NCI-H2196 treated with DMSO at 0.1 percent for 48 hours (cell line): Measurements from ENCODE around the gene HPS1.

Source experiments
- DNase-seq: peaks from one replicate; lab custom pipeline; 2025; ENCODE audit not compliant: unreplicated experiment; lab: John Stamatoyannopoulos, UW

The HPS1 gene

DNA sequence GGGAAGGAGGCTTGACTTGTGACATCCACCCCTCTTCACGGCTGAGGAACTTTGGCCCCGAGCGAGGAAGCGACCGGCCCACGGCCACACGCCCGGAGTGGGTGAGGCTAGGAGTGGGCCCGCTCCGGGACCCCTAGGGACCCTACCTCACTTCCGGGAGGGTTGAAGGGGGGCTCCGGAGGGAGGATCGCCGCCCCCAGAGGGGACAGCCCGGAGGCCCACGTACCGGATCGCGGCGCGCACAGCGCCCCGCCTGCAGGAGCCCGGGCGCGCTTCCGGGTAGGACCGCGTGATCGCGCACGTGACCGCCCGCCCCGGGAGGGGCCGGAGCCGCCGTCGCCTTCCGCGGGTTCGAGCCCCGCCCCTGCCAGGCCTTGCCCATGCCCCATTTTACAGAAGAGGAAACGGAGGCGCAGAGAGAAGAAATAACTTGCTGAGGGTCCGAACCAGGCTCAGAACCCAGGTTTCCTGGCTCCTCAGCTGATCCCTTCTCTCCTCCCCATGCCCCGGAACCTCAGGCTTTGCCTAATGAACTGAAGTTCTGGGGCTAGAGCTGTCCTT is at the start of gene HPS1:
HPS1 (minus strand) TSS at position 275 of the 561 bp plus-strand sequence. CDS start 3,695 bp downstream, outside the sequence.
- DNase-seq, result peak; percentile 6

DNA sequence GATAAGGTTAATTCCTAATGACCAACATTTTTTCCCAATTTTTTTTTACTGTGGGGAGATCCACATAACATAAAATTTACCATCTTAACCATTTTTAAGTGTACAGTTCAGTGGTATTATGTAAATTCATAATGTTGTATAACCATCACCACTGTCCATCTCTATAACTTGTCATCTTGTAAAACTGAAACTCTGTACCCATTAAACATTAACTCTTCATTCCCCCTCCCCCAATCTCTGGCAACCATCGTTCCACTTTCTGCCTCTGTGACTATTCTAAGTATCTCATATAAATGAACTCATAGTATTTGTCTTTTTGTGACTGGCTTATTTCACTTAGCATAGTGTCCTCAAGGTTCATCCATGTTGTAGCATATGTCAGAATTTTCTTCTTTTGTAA is 46.0 kb upstream of the HPS1 start:
- no peak for DNase-seq

DNA sequence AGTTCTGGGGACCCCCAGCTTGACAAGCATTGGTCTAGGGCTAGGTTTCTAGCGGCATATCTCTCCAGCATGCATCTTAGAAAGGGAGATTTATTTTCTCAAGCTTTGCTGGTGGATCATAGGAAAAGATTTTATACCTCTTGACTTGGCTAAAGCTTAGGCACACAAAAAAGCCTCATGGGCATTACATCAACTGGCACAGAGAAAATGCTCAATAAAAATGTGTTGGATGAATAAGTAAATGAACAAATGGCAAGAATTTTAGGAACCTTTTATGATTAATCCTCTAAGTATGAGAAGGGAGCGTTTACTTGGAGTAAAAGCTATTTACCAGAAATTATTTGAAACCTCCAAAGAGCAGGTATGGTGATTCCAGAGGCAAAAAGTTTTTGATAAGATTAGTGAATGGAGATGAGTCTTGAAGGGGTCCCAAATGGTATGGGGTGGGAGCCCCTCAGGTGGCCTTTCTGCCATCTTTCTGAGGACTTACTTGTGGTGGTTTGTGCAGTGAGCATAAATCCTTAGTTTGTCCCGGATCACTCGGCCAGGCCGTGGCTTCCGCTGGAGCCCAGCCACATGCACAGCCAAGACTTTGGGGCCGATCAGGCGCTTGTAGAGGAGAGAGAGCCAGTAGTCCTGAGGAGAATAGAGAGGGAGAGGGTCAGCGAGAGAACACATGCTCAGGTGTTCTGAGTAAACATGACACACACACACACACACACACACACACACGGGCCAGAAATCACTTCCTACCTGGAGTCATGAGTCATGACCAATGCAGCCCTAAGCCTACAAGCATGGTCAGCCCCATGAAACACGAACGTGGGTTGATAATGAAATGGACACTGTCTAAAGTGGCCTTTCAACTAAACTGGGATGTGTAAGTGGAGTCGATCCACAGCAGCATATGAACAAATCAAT is 43.1 kb upstream of the HPS1 start:
- no peak for DNase-seq

DNA sequence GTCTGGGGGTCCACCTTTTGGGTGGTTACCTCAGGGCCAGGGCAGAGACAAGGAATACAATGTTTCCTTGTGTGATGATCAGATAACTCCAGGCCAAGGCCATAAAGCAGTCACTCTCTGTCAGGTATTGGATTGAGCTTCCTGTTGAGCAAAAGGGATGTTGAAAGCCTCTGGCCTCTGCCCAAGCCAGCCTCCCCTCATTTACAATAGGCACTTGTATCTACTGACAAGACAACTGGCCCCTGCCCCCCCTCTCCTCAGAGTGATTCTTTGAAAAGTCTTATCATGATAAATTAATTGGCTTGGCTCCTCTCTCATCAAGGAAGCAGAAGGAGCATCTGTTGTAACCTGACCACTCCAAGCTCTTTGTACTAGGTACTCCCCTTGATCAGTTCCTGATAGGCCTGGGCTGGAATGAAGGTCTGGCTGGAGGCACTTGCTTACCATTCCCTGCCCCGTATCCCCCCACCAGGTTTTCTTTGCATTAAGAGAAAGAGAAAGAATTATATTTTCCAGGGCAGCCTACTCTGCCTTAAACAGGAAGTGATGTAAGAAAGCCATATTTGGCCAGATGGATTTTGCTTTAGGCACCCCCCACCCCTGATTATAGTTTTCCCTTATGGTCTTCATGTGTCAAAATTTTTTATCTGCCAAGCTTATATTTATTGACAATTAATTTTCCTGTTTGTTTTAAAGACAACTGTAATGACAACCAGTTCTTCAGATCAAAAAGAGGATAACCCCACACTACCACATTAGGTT is 42.1 kb upstream of the HPS1 start:
- DNase-seq, result peak; percentile 14

DNA sequence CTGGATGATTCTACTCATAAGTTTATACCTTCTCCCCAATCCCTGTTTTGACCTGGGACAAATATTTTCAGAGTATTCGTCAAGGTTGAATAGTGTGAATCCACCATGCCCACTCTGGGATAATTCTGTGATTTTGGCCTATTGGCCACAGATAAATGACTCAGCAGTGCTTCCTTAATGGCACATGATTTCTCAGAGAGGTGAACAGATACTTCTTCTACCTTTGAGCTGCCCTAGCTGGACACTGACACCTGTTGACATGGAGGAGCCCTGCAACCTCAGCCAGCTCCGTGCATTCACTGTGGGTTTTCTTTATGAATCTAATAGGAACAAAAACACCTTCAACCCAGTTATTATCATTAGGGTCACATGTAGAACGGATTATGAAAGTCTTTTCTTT is 40.9 kb upstream of the HPS1 start:
- no peak for DNase-seq

DNA sequence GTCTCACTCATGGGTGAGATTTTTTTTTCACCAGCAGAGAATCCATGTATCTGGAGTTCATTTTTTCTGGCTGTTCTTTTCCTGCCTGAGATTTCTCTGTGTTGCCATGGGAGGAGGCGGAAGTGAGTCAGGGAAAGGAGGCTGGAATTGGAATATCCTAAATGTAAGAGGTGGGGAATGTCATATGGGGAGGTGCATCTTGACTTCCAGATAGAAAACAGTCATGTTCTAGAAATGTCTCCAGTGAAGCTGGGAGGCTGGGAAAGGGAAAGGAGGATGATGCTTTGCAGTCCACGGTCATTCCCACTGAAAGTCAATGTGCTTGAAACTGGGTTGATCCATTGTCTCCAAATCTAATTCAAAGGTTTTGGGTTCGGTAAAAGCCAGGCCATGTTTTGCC is 39.7 kb upstream of the HPS1 start:
- DNase-seq, result no peak

DNA sequence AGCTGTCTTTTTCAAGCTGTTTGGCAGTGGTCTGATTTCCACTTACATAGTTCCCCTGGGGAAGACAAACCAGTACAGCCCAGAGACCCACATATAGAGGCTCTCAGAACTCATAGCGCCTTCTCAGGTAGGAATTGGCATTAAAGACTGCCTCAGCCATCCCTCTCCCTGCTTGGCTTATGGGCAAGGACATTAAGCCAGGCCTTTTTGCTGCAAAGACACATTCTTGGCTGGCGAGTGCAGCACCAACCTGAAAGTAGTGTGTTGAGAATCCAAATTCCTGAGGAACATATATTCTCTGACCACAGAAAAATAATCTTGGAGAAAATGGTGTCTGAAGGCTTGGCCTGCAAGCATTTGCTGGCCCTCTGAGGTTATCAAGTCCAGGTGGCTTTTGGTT is 39.2 kb upstream of the HPS1 start:
- no peak for DNase-seq

DNA sequence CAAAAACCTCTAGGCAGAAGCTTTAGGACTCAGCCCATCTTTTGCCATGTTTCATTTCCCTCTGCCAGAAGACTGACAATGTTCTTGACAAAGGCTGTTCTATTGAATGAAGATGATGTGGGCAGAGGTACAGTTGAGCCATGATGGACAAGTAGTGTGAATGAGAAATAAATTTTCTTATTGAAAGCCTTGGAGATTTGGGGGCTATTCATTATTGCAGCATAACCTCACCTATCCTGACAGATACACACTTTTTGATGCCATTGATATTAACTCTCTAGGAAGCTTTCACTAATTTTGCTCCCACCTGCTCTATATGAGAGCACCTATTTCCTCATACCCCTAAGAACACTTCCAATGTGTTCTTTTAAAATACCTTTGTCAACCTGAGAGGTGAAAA is 36.9 kb upstream of the HPS1 start:
- DNase-seq, result no peak

DNA sequence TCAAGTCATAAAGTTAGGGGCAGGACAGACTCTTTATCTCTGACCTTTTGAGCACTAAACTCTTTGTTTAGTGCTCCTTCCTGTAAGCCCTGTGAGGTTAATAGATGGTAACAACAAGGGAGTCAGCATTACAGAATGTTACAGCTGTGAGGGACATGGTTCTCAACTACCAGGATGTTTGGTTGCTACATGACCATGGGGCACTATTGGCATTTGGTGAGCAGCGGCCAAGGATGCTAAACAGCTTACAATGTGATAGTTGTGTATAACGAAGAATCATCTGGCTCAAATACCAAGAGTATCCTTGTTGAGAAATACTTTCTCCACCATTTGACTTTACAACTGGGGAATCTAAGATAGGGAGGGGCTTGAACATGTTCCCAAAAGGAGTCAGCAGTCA is 35.4 kb upstream of the HPS1 start:
- no peak for DNase-seq

DNA sequence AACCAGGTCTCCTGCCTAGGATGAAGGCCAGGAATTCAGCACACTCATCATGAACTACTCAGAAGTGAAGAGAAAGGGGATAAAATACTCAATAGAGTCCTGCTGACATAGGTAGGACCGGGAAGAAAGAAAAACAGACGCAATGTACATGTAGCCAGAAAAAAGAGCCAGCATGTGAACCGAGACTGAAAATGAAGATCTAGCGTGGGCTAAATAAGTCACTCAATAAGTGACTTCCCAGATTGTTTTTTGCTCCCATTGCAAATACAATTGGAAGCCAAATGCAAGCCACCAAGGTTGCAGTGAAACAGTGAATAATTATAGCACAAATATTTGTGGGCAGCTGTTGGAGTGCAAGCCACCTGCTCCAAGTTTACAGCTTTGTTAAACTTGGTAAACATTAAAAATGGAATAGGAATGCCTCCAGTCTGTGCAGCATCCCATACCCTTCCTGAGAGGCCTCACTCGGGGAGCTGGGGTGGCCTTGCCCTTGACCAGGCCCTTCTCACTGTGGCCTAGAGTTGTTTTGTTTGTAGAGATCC is 34.7 kb upstream of the HPS1 start:
- DNase-seq, result no peak

DNA sequence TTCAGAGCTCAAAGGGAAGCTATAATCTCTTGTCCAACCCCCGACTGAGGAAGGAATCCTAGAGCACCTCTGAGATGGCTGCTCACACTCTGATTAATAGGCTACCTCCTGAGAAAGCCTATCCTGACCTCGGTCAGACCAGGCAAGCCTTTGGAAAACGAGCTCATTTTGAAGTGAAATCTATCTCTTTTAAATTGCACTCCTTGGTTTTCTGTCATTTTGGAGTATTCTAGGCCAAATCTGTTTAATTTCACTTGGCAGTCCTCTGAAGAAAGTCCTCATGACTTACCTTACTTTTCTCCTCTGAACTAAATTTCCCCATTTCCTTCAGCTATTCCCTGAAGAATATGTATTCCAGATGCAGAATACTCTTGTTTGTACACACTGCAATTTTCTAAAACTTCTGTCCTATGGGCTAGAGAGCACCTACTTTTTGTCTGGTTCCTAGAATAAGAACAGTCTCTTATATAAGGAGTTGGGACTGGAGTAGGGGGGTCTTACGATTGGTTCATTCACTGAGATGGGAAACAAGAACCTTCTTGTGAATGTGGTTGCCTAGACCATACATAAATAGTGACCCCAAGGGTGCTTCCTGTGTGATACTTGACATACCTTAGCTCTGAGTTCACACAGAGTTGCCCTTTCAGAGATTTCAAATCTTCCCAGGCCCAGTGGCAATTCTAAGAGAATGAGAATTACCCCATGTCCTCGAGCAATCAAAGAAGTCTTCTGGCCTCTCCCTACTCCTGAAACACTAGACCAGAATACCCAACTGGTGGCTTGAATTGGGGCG is 31.9 kb upstream of the HPS1 start:
- DNase-seq, result no peak

DNA sequence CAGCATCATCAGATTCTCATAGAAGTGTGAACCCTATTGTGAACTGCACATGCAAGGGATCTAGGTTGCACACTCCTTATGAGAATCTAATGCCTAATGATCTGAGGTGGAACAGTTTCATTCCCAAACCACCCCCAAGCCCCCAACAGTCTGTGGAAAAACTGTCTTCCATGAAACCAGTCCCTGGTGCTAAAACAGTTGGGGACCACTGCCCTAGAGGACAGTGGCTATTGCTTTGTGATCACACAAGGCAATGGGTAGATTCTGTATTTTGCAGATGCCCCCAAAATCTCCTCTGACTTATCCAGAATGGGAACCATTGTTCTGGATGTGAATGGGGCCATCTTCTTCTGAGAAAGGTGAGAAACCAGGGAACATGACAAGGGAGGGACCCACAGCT is 31.1 kb upstream of the HPS1 start:
- DNase-seq, result no peak

DNA sequence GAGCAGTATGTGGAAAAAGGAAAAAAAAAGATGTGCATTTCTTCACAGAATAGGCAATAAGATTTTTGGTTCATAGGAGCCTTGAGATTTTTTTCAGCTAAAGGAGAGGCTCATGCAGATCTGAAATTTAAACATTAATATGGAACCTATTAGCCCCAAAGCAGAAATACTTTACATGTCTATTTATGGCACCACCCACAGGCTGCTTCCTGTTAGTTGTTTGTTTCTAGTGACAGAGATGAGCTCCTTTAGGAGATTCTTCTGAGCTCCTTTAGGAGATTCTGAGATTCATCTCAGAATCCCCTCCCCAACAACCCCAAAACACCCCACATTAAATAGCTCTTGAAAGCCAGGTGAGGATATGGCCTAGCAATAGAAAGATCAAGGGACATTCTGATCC is 27.9 kb upstream of the HPS1 start:
- no peak for DNase-seq

DNA sequence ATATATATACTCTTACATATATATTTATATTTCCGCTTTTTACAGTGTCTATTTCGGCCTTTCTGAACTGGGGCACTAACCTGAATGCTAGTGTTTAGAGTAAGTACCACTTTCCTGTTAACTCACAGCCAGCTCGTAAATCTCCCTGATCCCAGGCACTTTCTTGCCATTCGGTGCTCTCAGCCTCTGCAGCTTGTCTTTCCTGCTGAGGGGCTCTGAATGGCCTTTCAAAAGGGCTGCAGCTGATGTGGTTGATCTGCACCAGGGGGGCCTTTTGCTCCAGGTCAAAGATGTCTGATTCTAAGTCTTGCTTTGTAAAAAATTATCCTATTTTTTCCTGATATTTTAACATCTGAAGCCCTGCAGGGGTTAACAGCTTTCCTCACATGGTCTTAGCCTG is 25.5 kb upstream of the HPS1 start:
- no peak for DNase-seq

DNA sequence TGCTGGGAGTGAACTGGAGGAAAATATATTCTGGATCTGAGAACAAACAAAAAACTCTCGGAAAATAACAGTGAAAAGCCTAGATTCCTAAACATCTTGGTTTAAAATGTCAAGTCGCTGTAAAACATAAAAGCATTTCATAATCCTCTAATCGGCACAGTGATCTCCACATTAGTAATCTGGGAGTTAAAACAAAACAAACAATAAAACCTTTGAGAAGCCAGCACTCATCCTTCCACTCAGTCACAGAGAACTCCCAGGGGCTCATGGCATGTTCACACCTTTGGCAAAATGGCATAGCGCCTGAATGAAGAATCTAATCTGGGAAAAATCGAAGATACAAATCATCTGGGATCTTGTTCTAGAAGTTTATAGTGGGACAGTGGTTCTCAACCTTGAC is 24.1 kb upstream of the HPS1 start:
- DNase-seq, result no peak

DNA sequence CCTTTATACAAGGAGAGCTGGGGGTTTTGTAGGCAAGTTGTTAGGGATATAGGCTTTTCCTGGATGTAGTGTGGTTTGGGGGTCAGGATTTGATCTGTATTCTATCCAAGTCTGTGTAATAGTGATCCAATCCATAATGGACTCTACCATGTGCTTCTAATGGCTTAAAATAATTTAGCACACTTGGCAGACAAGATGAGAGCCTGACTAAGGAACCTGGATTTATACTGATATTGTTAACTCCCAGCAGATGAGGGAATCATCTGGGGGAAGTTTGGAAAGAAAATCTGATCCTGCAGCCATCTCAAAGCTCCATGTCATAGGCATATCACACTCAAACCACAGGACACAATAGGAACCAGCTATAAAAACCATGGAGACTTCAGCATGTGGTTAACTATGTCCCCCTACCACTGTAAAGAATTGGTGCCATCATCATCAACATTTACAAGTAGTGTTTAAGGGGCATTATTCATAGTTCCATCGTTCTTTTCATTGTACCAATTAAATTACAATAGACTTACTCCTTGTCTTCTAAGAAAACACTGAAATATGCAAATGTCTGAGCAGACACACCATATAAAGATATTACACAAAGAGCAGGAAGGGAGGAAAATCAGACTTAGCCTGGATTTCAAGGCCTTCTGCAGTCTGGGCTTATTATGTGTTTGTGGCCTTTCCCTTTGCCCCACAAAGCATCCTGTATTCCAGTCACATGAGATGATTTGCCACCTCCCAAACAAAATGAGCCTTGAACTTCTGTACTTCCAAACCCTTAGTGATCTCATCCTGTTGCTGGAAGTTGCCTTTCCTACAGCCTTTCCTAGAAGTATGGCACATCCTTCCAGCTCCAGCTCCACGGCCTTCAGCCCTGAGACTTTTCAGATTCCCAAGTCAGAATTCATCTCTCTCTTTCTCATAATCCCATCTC is 22.5 kb upstream of the HPS1 start:
- no peak for DNase-seq

DNA sequence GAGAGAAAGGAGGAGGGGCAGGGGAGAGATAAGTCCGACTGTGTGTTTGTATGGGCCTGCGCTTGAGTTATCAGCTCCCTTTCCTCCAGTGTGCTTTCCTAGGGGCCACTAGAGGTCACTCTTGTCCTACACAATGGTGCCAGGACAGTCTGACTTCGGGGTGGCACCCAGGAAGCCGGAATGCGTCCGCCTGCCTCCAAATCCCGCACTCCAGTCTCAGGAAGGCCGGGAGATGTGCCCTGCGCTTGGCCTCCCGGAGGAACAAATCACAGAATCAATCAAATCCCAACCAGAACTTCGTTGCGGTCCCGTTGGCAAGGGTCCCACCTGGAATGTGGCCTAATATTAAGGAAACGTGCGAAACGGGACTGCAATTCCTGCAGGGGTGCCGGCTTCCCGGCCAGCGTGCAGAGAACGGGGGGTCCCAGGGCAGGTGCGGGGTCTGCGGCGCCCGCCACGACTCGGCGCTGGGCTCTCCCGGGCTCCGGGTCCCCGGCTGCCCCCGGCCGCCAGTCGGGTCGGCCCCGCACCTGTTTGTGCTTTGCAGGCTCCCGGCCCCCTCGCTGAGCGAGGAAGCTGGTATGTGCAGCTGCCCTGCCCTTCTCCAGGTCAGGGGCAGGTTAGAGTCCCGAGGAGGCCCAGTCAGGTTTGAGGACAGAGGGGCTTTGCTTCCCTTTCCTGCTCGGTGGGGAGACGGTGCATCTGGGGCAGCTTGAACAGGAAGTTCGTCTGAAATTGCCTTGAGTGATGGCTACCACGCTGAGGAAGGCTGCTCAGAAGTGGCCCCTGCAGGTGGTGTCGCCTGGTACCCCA is 21.0 kb upstream of the HPS1 start:
- DNase-seq, result peak; percentile 48

DNA sequence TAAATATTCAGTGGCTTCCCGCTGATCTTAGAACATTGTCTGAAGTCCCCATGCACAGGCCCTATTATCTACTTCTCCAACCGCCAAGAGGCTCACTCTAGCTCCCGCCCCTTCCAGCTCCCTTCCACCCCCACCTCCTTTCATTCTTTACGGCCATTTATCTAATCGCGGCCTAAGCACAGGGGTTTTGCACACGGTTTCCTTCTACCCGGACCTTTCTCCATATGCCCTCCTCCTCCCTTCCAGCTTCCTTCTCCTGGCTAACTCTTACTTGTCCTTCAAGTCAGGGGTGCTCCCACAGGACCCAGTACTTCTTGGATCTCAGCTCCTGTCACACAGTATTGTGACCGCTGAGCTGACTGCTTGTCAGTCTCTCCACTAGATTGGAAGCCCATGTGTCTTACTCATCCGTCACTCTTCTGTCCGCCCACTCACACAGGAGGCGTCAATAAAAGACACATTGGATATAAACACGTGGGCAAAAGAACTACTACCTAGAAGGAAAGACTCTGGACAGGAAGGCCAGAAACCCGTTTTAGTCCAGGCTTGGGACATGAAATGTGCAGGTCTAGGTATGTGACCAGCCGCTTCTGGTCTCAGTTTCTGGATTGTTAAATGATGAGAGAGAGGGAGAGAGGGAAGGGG is 20.2 kb upstream of the HPS1 start:
- DNase-seq, result no peak
